Suprapubic skin (tissue), 4 donors: ENCODE results near the gene EXOC7. TPM values are rescaled to one million over a fixed set of nuclear protein-coding genes. Genes with fewer than 3 reads are reported as not detected.

Experiments
- DNase-seq, 2 donors: peaks; one replicate each; pipeline ENCODE4 v3.0.0-alpha.2; 2019; ENCODE audit warnings: low spot score in 2 of 2
- H3K27ac ChIP-seq: fragments of 200-600 bp; sonication (generic); one replicate; pipeline ENCODE4 v1.5.1; 2019
- H3K27me3 ChIP-seq: fragments of 200-600 bp; sonication (generic); one replicate; pipeline ENCODE4 v1.5.1; 2019
- H3K36me3 ChIP-seq: fragments of 200-600 bp; sonication (generic); one replicate; pipeline ENCODE4 v1.5.1; 2019
- H3K4me1 ChIP-seq: fragments of 200-600 bp; sonication (generic); one replicate; pipeline ENCODE4 v1.5.1; 2019
- H3K4me3 ChIP-seq: fragments of 200-600 bp; sonication (generic); one replicate; pipeline ENCODE4 v1.5.1; 2019; ENCODE audit warnings: mild to moderate bottlenecking
- H3K9me3 ChIP-seq: fragments of 200-600 bp; sonication (generic); one replicate; pipeline ENCODE4 v1.5.1; 2019
- CTCF ChIP-seq, 2 donors: fragments of 200-600 bp in 1 of 2; fragments of 450-650 bp in 1 of 2; sonication (generic) in 1 of 2; IDR thresholded peaks; one replicate each; pipeline ENCODE4 v1.5.1; 2016 to 2019; ENCODE audit warnings: antibody characterized with exemption in 2 of 2, mild to moderate bottlenecking in 1 of 2, moderate library complexity in 1 of 2
- EP300 ChIP-seq: sonication (generic); formaldehyde crosslinking; IDR thresholded peaks from one replicate; pipeline ENCODE4 v1.6.1; 2017; ENCODE audit warnings: antibody characterized with exemption
- POLR2A ChIP-seq, 2 donors: fragments of 450-650 bp; IDR thresholded peaks; one replicate each; pipeline ENCODE4 v1.6.1; 2017; ENCODE audit warnings: antibody characterized with exemption in 2 of 2, mild to moderate bottlenecking in 2 of 2, moderate library complexity in 2 of 2
- POLR2AphosphoS5 ChIP-seq, 3 donors: sonication (generic); formaldehyde crosslinking; IDR thresholded peaks; one replicate each; pipeline ENCODE4 v1.6.1; 2017; ENCODE audit warnings: antibody characterized with exemption in 3 of 3
- WGBS: methylation state at CpG from one replicate; pipeline ENCODE4 v1.1.5; 2018; 5-methylcytosine and 5-hydroxymethylcytosine counted together
- total RNA-seq, 4 donors: library from RNA; depleted of rRNA; stranded (reverse); fragments of >200 nt; gene quantifications; one replicate each; pipeline ENCODE4 v1.1.0, GENCODE V29; 2016

The EXOC7 gene
- total RNA-seq, result 100 to 1,000 TPM in 1 of 4 donors, 10 to 100 TPM in 3; 67.4 to 108 (median 78.6) TPM

- peak within 1 kb of the TSS; percentile 95 for H3K4me3 ChIP-seq
- H3K27me3 ChIP-seq, result no peaks in the 10 kb centered on the region
- peak within 1 kb of the TSS; percentile 79 for H3K27ac ChIP-seq
- H3K9me3 ChIP-seq, result no peaks in the 10 kb centered on the region
- peak; percentile 94 to 95 for DNase-seq
- peaks cover 29% of the 10 kb centered on the region for H3K36me3 ChIP-seq
- WGBS, result 6% methylated on average over 32 of the region's 55 CpGs
- H3K4me1 ChIP-seq, result peaks cover 24% of the 10 kb centered on the region
- TF ChIP-seq POLR2A (IDR thresholded peaks at IDR 0.05) (peak in 1 of 2 donors; percentile 44), POLR2AphosphoS5 (IDR thresholded peaks at IDR 0.05) (no peak)
Measured at GRCh38 chr17:76103274-76104139, at the start of gene EXOC7. Gene EXOC7, minus strand, starts transcription at chr17:76103787. Its CDS starts 95 bp downstream, at chr17:76103692.

GRCh38 chr17:76153202-76153601 lies 49.6 kb upstream of the EXOC7 start:
- no peaks in the 10 kb centered on the region for H3K36me3 ChIP-seq
- H3K4me1 ChIP-seq, result no peaks in the 10 kb centered on the region
- DNase-seq, result peak in 1 of 2 donors; percentile 58
- no peak overlapping the region for H3K4me3 ChIP-seq
- TF ChIP-seq POLR2AphosphoS5 (IDR thresholded peaks at IDR 0.05), result no peak
- no peak for TF ChIP-seq CTCF (IDR thresholded peaks at IDR 0.05)
- 90% methylated on average over 4 of the region's 9 CpGs for WGBS
- no peaks in the 10 kb centered on the region for H3K27me3 ChIP-seq
- H3K27ac ChIP-seq, result no peak overlapping the region
- H3K9me3 ChIP-seq, result no peaks in the 10 kb centered on the region

- TF ChIP-seq POLR2AphosphoS5 (IDR thresholded peaks at IDR 0.05) (no peak), EP300 (no peak), CTCF (IDR thresholded peaks at IDR 0.05) (no peak), POLR2A (IDR thresholded peaks at IDR 0.05) (no peak)
- Histone ChIP-seq H3K4me1 (no peaks in the 10 kb centered on the region), H3K27ac (no peak overlapping the region), H3K27me3 (no peaks in the 10 kb centered on the region), H3K36me3 (no peaks in the 10 kb centered on the region), H3K9me3 (no peaks in the 10 kb centered on the region), H3K4me3 (no peak overlapping the region)
- 78% methylated on average over 7 of the region's 7 CpGs for WGBS
- DNase-seq, result peak; percentile 46 to 47
Measured at GRCh38 chr17:76152591-76152990, 49.0 kb upstream of the EXOC7 start.

- H3K4me1 ChIP-seq, result no peaks in the 10 kb centered on the region
- H3K36me3 ChIP-seq, result no peaks in the 10 kb centered on the region
- no peaks in the 10 kb centered on the region for H3K9me3 ChIP-seq
- 97% methylated on average over 8 of the region's 8 CpGs for WGBS
- no peak overlapping the region for H3K4me3 ChIP-seq
- H3K27ac ChIP-seq, result no peak overlapping the region
- TF ChIP-seq POLR2A (IDR thresholded peaks at IDR 0.05), result no peak
- TF ChIP-seq CTCF (IDR thresholded peaks at IDR 0.05), result no peak
- no peak for TF ChIP-seq EP300
- no peak for TF ChIP-seq POLR2AphosphoS5 (IDR thresholded peaks at IDR 0.05)
- H3K27me3 ChIP-seq, result no peaks in the 10 kb centered on the region
- DNase-seq, result no peak
Measured at GRCh38 chr17:76151896-76152454, 48.4 kb upstream of the EXOC7 start.

GRCh38 chr17:76150712-76151622 lies 47.4 kb upstream of the EXOC7 start:
- TF ChIP-seq POLR2A (IDR thresholded peaks at IDR 0.05), result no peak
- TF ChIP-seq EP300, result no peak
- TF ChIP-seq CTCF (IDR thresholded peaks at IDR 0.05), result no peak
- no peak for TF ChIP-seq POLR2AphosphoS5 (IDR thresholded peaks at IDR 0.05)
- no peaks in the 10 kb centered on the region for H3K36me3 ChIP-seq
- WGBS, result 82% methylated on average over 23 of the region's 23 CpGs

More at GRCh38 chr17:76150712-76151622, 47.4 kb upstream of the EXOC7 start:
- DNase-seq, result peak; percentile 23 to 38
- H3K4me3 ChIP-seq, result no peak overlapping the region
- no peak overlapping the region for H3K27ac ChIP-seq
- H3K27me3 ChIP-seq, result no peaks in the 10 kb centered on the region
- no peaks in the 10 kb centered on the region for H3K9me3 ChIP-seq
- H3K4me1 ChIP-seq, result no peaks in the 10 kb centered on the region
